Left lobe of liver (tissue), 2 donors: ENCODE data around the gene PILRA. TPM values are rescaled to one million over a fixed set of nuclear protein-coding genes. Genes with fewer than 3 reads are reported as not detected.
A peak's percentile ranks its signal among the peaks of the same experiment; 100 is the strongest.

Experiments used
- ATAC-seq: fragments of 200-7000 bp; cut with Tn5 transposase; one replicate; pipeline ENCODE4 v1.9.1; 2020; ENCODE audit warnings: mild to moderate bottlenecking, moderate library complexity
- DNase-seq: peaks from one replicate; pipeline ENCODE4 v3.0.0-alpha.2; 2020; ENCODE audit warnings: low spot score
- total RNA-seq: library from RNA; stranded (reverse); gene quantifications from one replicate; pipeline ENCODE4 v1.2.1, GENCODE V29; 2021
- donor health status: DM: no; HTN: no; CAD: no; lungs with moderate emphysema.
- donor health status: DM: no; HTN: yes; CAD: no.

Gene PILRA
- total RNA-seq, 1 donor from 2014 or later: 1.4 TPM

- DNase-seq: no peak
- no peak for ATAC-seq
Observed at GRCh38 chr7:100406767-100407166, 33.5 kb downstream of the PILRA start.

DNA sequence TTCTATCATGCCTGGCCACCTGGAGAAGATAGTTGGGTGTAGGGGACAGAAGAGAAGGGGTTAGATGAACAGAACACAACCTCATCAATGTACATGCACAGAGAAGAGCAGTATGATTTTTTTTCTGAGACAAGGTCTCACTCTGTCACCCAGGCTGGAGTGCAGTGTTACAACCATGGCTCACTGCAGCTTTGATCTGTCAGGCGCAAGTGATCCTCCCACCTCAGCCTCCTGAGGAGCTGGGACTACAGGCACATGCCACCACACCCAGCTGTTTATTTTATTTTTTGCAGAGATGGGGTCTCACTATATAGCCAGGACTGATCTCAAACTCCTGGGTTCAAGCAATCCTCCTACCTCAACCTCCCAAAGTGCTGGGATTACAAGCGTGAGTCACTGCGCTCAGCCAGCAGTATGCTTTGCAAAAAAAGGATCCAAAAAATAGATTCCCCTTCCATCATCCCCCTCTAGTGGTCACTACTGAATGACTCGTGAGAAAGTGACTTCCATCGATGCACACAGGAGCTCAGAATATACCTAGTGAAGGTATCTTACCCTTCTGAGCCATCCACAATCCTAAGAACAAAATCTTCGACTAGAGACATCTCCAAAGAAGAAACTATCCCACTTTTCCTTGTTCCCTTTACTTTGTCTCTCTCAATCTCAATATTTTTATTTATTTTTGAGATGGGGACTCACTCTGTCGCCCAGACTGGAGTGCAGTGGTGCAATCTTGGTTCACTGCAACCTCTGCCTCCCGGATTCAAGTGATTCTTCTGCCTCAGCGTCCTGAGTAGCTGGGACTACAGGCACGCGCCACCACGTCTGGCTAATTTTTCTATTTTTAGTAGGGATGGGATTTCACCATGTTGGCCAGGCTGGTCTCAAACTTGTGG is 34.2 kb downstream of the PILRA start:
- DNase-seq (no peak), ATAC-seq (peak; percentile 92)

DNA sequence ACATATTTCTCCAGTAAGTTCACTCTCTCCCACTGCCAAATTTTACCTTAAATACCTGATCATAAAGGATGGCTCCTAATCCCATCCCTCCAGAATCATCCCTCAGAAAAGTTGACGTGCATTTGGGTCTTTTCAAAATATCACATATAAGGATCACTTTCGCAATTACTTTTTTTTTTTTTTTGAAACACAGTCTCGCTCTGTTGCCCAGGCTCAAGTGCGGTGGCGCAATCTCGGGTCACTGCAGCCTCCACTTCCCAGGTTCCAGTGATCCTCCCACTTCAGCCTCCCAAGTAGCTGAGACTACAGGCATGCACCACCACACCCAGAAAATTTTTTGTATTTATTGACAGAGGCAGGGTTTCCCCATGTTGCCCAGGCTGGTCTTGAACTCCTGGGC is 37.8 kb downstream of the PILRA start:
- ATAC-seq (no peak), DNase-seq (no peak)

DNA sequence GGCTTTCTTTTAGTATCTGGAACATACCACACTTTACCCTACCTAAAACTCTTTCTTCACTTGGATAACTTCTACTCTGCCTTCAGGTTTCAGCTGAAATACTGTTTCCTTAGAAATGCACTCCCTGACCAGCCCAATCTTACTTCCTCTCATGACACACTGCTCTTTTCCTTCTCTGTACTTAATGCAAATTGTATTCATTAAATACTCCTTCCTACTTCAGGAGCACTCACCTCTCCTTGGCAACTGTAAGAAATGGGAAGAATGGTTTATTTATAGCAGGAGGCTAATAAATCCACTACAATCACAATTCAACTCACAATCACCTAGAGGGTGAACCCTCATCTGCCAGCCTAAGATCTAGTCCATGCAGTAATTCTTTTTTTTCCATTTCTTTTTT is 40.1 kb downstream of the PILRA start:
- ATAC-seq: no peak

DNA sequence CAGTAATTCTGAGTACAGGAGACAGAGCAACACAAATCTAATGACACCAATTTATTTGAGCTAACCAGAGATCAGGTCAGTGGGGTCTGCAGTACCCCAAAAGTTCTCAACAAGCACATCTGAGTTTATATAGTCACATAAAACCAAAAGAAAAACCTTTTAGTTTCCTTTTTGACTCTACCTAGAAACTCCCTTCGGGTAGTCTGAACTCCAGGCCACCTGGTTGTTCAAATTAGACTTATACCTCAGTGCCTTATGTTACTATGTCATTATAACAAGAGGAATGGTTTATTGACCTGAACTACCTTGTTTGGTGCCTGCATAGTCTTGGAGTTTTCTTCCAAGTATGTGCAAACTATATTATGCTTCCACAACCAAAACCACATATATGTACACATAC is 40.6 kb downstream of the PILRA start:
- DNase-seq: no peak
- no peak for ATAC-seq

More for the DNA sequence above, 40.1 kb downstream of the PILRA start:
- DNase-seq: no peak

DNA sequence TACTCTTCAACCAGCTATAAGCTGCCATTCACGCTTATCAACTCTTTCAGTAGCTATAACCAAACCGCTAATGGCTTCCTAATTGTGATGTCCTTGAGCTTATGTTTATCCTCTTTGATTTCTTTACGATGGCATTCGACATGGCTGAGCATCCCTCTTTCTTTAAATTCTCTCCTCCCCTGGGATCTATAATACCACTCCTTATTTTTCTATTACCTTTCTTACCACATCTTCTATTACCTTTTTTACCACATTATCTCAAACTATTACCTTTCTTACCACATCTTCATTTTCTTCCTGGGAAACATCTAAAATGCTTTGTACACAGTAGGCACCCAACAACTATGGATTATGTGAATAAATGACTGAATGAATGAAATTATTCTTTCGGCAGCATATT is 42.2 kb downstream of the PILRA start:
- ATAC-seq: no peak
- no peak for DNase-seq

GRCh38 chr7:100418930-100419659 is 45.8 kb downstream of the PILRA start:
- ATAC-seq: no peak
- DNase-seq: no peak

DNA sequence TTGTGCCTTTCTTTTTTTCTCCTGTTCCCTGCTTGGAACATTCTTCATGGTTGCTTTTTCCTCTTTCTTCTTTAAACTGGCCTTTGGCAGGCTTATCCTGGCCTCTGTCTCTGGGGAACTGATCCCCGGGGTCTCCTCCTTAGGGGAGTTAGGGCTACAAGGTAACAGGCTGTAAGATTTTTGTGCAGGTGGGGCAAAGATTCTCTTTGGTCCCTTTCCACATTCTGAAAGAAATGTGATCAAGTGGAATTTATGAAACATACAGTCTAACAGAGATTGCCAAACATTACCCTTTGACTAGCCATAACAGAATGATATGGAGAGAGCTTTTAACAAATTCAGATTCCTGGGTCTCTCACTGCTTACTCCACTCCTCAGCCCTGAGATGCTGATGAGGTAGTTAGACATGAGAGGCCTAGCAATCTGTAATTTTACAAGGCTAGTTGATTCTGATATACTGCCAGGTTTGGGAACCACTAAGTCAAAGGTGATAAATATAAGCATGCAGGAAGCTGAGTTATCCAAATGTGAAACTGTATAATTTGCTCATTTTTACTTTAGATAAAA is 46.5 kb downstream of the PILRA start:
- DNase-seq (no peak), ATAC-seq (no peak)

DNA sequence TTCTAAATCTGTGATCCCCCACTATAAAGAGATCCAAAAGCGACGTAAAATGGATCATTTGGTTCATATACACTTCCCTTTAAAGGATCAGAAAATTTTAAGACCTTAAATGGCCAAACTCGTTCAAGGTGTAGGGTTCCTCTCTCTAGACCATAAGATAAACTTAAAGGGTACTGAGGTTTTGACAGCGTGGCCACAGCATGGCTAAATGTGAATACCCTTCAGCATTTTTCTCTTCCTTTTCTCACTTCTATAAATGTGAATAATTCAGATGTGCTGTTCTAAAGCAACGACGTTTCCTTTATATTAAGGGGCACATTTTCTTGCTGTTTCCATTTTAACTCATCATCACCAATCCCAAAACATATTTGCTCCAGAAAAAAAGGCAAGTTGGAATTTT is 50.0 kb downstream of the PILRA start:
- no peak for DNase-seq

DNA sequence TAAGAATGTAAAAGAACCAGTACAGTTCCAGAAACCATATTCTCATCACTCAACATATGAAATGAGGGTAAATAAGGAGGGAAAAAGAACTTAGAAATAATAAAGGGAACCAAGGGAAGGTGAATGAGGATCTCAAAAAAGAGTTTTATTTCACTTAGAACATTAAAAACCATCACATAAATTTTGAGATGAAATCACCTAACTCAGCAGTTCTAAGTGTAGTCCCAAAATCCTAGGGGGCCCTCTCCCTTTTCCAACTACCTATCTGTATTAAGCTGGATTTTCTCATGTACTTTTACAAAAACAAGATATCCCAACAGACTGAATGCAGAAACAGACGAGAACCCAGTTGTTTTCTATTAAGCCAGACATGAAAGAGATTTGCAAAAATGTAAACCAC is 52.1 kb downstream of the PILRA start:
- DNase-seq (no peak), ATAC-seq (no peak)

More for the DNA sequence above, 50.0 kb downstream of the PILRA start:
- no peak for ATAC-seq

DNA sequence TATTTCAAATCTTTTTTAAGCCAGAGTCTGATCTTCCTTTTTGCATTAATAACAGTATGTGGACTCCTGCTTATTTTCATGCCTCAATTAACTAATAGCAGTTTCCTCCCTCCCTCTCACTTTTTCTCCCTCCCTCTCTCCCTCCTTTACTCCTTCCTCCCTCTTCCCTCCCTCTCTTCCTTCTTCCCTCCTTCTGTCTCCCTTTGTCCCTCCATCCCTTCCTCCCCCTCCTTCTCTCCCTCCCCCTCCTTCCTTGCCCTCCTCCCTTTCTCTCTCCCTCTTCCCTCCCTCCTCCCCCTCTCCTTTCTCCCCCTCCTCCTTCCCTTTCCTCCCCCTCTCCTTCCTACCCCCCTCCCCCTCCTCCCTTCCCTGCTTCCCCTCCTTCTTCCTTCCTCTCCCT is 53.2 kb downstream of the PILRA start:
- ATAC-seq (no peak), DNase-seq (no peak)

- ATAC-seq (no peak), DNase-seq (no peak)
Observed at GRCh38 chr7:100427762-100428198, 54.5 kb downstream of the PILRA start.

- ATAC-seq (peak; percentile 73), DNase-seq (peak; percentile 96)
Observed at GRCh38 chr7:100428199-100428966, 55.1 kb downstream of the PILRA start, which contains the start of gene ZCWPW1. Gene ZCWPW1 (minus strand): TSS chr7:100428703. CDS start chr7:100420649, 8,054 bp downstream.

- DNase-seq (peak; percentile 100), ATAC-seq (peak; percentile 77)
Observed at GRCh38 chr7:100428967-100429636, 55.8 kb downstream of the PILRA start.

DNA sequence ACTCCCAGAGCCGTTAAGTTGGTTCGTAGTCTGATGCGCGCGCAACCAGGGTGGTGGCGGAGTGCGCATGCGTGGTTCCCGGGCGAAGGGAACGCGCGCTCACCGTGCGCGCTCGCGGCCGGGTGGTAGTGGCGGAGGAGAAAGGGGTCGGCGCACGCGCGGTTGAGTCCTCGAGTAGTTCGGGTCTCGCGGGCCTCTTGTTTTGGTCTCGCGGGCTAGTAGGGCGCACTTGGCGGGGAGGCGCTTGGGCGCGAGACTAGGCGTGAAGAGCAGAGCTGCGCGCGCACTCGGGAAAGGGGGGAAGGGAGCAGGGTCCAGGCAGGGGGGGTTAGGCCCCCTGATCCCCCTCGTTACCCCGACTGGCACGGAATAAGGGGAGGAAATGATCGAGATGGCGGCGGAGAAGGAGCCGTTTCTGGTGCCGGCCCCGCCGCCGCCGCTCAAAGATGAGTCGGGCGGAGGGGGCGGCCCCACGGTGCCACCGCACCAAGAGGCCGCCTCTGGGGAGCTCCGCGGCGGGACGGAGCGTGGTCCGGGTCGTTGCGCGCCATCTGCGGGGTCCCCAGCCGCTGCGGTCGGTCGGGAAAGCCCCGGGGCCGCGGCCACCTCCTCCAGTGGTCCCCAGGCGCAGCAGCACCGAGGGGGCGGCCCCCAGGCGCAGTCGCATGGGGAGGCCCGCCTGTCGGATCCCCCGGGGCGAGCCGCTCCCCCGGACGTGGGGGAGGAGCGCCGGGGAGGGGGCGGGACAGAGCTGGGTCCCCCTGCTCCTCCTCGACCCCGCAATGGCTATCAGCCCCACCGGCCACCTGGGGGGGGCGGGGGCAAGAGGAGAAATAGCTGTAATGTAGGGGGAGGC is 56.6 kb downstream of the PILRA start, which contains the start of gene MEPCE:
Gene MEPCE, plus strand, starts transcription at position 195 of the 856 bp plus-strand sequence. Its CDS starts 188 bp downstream, at position 383.
- ATAC-seq: peak; percentile 55

GRCh38 chr7:100430493-100431285 is 57.4 kb downstream of the PILRA start:
- DNase-seq: no peak
- no peak for ATAC-seq

More for the DNA sequence above, 56.6 kb downstream of the PILRA start, which contains the start of gene MEPCE:
- peak; percentile 94 for DNase-seq

DNA sequence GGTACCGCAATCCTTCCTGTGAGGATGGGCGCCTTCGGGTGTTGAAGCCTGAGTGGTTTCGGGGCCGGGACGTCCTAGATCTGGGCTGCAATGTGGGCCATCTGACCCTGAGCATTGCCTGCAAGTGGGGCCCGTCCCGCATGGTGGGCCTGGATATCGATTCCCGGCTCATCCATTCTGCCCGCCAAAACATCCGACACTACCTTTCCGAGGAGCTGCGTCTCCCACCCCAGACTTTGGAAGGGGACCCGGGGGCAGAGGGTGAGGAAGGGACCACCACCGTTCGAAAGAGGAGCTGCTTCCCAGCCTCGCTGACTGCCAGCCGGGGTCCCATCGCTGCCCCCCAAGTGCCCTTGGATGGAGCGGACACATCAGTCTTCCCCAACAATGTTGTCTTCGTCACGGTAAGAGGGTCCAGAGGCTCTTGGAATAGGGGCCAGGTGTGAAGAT is 58.0 kb downstream of the PILRA start:
- DNase-seq (no peak), ATAC-seq (no peak)

DNA sequence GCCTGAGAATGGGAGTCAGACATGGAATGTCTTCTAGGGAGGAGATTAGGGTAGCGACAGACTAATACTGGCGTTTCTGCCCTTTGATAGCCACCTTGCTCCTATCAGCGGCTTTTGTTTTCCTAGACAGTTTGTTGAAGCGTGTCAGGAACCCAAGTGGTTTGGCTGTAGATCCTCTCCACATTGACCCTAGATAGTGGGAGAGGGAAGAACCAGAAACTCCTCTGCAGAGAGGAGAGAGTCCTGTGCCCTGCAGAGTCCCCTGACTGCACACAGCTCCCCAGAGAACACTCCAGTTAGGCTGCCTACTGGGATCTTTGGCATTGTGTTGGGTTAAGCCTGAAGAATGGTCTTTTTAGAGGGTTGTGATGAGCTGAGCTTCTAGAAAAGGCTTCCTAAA is 58.8 kb downstream of the PILRA start:
- DNase-seq (no peak), ATAC-seq (no peak)
